Ascending aorta (tissue), 2 donors: Measurements from ENCODE around the gene CFAP47. TPM values are rescaled to one million over a fixed set of nuclear protein-coding genes. Genes with fewer than 3 reads are reported as not detected.
"Not testable (repeated sequence)": the region's sequence is repeated elsewhere in the genome, so short reads cannot be mapped to it uniquely, and the experiment has no call there.

ENCODE experiments used
- DNase-seq, 2 donors: peaks; one replicate each; pipeline ENCODE4 v3.0.0-alpha.2; 2019; ENCODE audit warnings: low spot score in 2 of 2
- H3K27ac ChIP-seq, 2 donors: fragments of 200-600 bp; sonication (generic); one replicate each; pipeline ENCODE4 v1.5.1; 2016 to 2017; ENCODE audit warnings: mild to moderate bottlenecking in 1 of 2
- H3K27me3 ChIP-seq: fragments of 200-600 bp; sonication (generic); one replicate; pipeline ENCODE4 v1.5.1; 2017
- H3K36me3 ChIP-seq, 2 donors: fragments of 200-600 bp; sonication (generic); one replicate each; pipeline ENCODE4 v1.5.1; 2016
- H3K4me1 ChIP-seq, 2 donors: fragments of 200-600 bp; sonication (generic); one replicate each; pipeline ENCODE4 v1.5.1; 2016 to 2017; ENCODE audit warnings: mild to moderate bottlenecking in 1 of 2
- H3K4me3 ChIP-seq, 2 donors: fragments of 200-600 bp; sonication (generic); one replicate each; pipeline ENCODE4 v1.5.1; 2016 to 2017; ENCODE audit warnings: mild to moderate bottlenecking in 1 of 2
- H3K9me3 ChIP-seq, 2 donors: fragments of 200-600 bp; sonication (generic); one replicate each; pipeline ENCODE4 v1.5.1; 2016
- intact Hi-C: fragments of 100-400 bp; cut with DNase I; formaldehyde crosslinking; loops from one replicate; pipeline ENCODE4 v1.15.1; 2023
- total RNA-seq: library from RNA; depleted of rRNA; stranded (reverse); fragments of >200 nt; gene quantifications from one replicate; pipeline ENCODE4 v1.1.0, GENCODE V29; 2016
- TF ChIP-seq, protein P1 (sequence below), 3 experiments: fragments of 200-600 bp in 2 of 3; fragments of 450-650 bp in 1 of 3; sonication (generic) in 2 of 3; IDR thresholded peaks; one replicate each; pipeline ENCODE4 v1.5.1; 2016 to 2019; ENCODE audit warnings: antibody characterized with exemption in 3 of 3, mild to moderate bottlenecking in 1 of 3, moderate library complexity in 1 of 3

The CFAP47 gene
- total RNA-seq, 1 donor from 2014 or later = not detected

DNA sequence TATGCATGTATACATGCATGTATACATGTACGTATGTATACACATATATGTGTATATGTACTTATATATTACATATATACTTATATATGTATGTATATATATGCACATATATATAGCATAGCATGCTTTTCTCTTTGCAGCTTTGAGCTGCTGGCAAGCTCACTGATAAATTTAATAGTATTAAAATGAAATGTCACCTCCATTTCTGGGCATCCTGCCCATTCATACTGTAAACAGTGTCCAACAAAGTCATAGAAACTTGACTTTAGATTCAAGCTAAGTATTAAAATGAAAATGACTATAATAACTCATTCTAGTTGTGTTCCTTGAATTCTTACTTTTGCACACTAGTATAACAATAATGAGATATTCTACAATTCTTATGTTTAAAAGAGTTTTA, 163.7 kb downstream of the CFAP47 start:
- no peaks in the 10 kb centered on the region for H3K9me3 ChIP-seq
- intact Hi-C loops = no loop called here

DNA sequence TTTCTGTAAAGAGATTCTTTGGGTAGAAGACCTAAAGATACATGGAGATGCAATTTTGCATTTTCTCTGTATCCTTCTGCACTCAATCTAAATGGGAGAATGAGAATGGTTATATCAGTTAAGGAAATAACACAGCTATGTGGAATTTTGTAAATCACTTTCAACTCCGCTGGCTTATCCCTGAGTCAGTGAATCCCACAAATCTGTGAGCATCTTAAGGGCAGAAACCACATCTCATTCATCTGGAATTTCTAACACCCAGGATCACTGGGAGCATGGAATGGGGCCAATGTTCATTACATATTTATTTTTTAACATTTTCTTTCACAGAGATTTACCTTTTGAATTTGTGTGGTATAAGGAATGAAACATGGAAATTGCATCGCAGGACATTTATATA, 167.8 kb downstream of the CFAP47 start:
- DNase-seq = no peak
- TF ChIP-seq, protein P1, sequence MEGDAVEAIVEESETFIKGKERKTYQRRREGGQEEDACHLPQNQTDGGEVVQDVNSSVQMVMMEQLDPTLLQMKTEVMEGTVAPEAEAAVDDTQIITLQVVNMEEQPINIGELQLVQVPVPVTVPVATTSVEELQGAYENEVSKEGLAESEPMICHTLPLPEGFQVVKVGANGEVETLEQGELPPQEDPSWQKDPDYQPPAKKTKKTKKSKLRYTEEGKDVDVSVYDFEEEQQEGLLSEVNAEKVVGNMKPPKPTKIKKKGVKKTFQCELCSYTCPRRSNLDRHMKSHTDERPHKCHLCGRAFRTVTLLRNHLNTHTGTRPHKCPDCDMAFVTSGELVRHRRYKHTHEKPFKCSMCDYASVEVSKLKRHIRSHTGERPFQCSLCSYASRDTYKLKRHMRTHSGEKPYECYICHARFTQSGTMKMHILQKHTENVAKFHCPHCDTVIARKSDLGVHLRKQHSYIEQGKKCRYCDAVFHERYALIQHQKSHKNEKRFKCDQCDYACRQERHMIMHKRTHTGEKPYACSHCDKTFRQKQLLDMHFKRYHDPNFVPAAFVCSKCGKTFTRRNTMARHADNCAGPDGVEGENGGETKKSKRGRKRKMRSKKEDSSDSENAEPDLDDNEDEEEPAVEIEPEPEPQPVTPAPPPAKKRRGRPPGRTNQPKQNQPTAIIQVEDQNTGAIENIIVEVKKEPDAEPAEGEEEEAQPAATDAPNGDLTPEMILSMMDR (IDR thresholded peaks at IDR 0.05) = no peak
- Histone ChIP-seq H3K27ac (no peak overlapping the region), H3K9me3 (no peaks in the 10 kb centered on the region), H3K27me3 (no peaks in the 10 kb centered on the region), H3K4me3 (no peak overlapping the region), H3K36me3 (no peaks in the 10 kb centered on the region), H3K4me1 (no peaks in the 10 kb centered on the region)
- intact Hi-C loops = no loop called here

More for the DNA sequence above, 163.7 kb downstream of the CFAP47 start:
- no peak for DNase-seq
- H3K4me3 ChIP-seq = no peak overlapping the region
- no peak overlapping the region for H3K27ac ChIP-seq
- TF ChIP-seq, protein P1 (IDR thresholded peaks at IDR 0.05) = no peak
- no peaks in the 10 kb centered on the region for H3K36me3 ChIP-seq
- no peaks in the 10 kb centered on the region for H3K27me3 ChIP-seq
- no peaks in the 10 kb centered on the region for H3K4me1 ChIP-seq

DNA sequence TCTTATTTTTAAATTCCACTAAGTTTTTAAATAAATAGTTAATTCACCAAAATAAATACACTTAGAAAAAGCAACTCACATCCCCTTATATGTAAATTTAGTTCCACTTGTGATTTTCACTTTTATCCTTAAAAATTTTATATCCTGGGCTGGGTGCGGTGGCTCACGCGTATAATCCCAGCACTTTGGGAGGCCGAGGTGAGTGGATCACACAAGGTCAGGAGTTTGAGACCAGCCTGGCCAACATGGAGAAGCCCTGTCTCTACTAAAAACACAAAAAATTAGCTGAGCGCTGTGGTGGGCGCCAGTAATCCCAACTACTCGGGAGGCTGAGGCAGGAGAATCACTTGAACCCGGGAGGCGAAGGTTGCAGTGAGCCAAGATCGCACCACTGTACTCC, 169.4 kb downstream of the CFAP47 start:
- H3K27me3 ChIP-seq, H3K4me3 ChIP-seq, H3K4me1 ChIP-seq, DNase-seq, H3K27ac ChIP-seq, H3K36me3 ChIP-seq, H3K9me3 ChIP-seq, intact Hi-C loops: not testable (repeated sequence)

DNA sequence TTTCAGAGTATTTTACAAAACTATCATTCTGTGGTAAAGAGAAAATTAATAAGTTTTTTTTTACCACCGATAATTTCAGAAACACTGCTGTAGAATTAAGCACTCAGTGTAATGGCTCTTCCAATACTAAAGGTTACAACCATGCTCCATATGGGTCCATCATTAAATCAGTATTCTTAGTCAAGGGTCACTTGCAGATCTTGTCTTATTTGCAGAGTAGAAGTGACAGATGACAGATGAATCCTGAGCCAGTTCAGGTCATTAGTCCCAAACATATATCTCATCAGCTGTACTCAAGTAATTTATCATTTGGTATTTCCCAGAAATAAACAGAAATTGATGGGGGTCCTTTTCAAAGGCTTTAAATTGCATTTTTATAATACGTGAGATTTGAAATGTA, 182.9 kb downstream of the CFAP47 start:
- Histone ChIP-seq H3K4me1 (no peaks in the 10 kb centered on the region), H3K36me3 (no peaks in the 10 kb centered on the region), H3K27ac (no peak overlapping the region), H3K27me3 (no peaks in the 10 kb centered on the region), H3K4me3 (no peak overlapping the region), H3K9me3 (no peaks in the 10 kb centered on the region)
- TF ChIP-seq, protein P1 (IDR thresholded peaks at IDR 0.05) = no peak
- intact Hi-C loops = no loop called here
- no peak for DNase-seq

DNA sequence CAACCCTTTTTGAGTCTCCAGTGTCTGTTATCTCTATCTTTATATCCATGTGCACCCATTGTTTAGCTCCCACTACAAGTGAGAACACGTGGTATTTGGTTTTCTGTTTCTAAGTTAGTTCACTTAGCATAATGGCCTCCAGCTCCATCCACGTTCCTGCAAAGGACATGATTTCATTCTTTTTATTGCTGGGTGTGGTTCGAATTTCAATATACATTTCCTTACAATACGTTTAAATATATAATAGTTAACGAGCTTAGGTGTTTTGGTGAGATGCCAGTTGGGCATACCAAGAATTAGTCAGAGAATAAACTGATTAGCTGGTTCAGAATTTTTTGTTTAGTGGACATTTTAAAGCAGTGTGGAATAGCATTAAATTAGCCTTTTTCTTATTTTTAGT, 196.7 kb downstream of the CFAP47 start:
- Histone ChIP-seq H3K4me1 (no peaks in the 10 kb centered on the region), H3K27me3 (no peaks in the 10 kb centered on the region), H3K36me3 (no peaks in the 10 kb centered on the region), H3K27ac (no peak overlapping the region), H3K9me3 (peaks cover 0 to 12% of the 10 kb centered on the region in 2 donors), H3K4me3 (no peak overlapping the region)
- DNase-seq = no peak
- TF ChIP-seq, protein P1 (IDR thresholded peaks at IDR 0.05) = no peak
- intact Hi-C loops = no loop called here

DNA sequence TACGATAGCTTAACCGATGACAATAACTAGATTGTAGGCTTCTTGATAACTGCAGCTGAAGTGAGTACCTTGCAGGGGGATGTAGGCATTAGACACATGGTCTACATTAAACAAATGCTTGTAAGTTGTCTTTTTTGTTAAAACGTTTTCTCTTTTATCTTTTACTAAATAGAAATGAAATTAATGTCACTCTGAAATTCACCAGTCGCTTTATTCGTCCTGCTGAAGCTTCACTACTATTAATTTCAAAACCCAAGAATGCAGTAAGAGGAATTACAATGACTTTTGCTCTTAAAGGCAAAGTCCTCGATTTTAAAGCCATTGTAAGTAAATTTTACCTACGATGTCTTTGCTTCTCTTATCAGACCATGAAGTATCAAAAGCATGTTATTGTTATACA, 239.7 kb downstream of the CFAP47 start:
- Histone ChIP-seq H3K27ac (no peak overlapping the region), H3K36me3 (no peaks in the 10 kb centered on the region), H3K4me1 (no peaks in the 10 kb centered on the region), H3K9me3 (no peaks in the 10 kb centered on the region), H3K4me3 (no peak overlapping the region), H3K27me3 (no peaks in the 10 kb centered on the region)
- intact Hi-C loops = no loop called here
- TF ChIP-seq, protein P1 (IDR thresholded peaks at IDR 0.05) = no peak
- DNase-seq = no peak
